Measurements from ENCODE around the gene EVX2.

DNA sequence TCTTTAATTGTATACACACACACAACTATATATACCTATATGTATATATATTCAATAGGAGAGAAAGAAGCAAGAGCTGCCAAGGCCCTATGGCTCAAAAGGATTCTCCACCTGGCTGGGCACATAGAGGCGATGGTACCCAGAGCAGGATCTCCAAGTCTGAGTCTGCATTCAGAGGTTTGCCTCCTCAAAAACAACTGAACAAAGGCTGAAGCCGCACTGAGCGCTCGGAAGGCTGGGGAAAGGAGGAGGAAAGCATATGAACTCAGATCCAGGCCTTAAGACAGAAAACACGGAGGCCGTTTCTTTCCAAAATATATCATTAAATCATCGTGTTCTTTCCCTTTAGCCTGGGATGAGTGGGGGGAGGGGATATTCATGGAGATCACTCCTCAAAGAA, 19.4 kb upstream of the EVX2 start:
- TF ChIP-seq, protein P1, sequence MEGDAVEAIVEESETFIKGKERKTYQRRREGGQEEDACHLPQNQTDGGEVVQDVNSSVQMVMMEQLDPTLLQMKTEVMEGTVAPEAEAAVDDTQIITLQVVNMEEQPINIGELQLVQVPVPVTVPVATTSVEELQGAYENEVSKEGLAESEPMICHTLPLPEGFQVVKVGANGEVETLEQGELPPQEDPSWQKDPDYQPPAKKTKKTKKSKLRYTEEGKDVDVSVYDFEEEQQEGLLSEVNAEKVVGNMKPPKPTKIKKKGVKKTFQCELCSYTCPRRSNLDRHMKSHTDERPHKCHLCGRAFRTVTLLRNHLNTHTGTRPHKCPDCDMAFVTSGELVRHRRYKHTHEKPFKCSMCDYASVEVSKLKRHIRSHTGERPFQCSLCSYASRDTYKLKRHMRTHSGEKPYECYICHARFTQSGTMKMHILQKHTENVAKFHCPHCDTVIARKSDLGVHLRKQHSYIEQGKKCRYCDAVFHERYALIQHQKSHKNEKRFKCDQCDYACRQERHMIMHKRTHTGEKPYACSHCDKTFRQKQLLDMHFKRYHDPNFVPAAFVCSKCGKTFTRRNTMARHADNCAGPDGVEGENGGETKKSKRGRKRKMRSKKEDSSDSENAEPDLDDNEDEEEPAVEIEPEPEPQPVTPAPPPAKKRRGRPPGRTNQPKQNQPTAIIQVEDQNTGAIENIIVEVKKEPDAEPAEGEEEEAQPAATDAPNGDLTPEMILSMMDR (IDR thresholded peaks at IDR 0.05) = no peak
- no peak for TF ChIP-seq EP300 (IDR thresholded peaks at IDR 0.05)
- TF ChIP-seq POLR2A (IDR thresholded peaks at IDR 0.05) = no peak
- no peak for TF ChIP-seq POLR2AphosphoS5 (IDR thresholded peaks at IDR 0.05)

All from suprapubic skin (tissue), 4 donors.